Measurements from ENCODE around the gene AVPI1. TPM values are rescaled to one million over a fixed set of nuclear protein-coding genes. Genes with fewer than 3 reads are reported as not detected.
A peak's percentile ranks its signal among the peaks of the same experiment; 100 is the strongest.

AVPI1 gene
- total and polyA plus RNA-seq, 2 donors (not counting 3 experiments of a cell fraction or from before 2014, with no cell fraction given): 2.4 to 3.7 TPM

DNA sequence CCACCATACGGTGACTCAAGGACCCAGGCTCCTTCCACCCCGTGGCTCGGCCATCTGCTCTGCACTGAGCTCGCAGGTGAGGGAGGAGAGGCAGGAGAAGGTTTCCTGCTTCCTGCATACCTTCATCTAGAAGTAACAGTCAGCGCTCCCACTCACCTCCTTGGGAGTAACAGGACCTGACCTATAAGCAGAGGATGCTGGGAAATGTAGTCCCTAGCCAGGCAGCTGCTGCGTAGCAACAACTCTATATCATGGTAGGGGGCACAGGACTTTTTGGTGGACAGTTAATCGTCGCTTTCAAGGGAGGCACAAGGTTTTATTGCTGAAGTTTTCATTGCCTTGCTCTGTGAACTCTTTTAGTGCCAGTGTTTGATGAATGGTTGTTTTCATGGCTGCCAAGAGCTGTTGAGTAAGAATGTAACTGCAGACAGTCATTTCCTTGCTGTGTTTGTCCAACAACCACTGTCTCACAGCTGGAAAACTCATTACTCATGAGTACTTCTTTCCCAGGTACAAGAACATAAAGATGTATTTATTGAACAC, 39.7 kb upstream of the AVPI1 start:
- Histone ChIP-seq H3K4me3 (replicated peaks in 1 of 3; ENCODE audit: insufficient read depth in 1 of 3, low read depth in 1 of 3, low read length in 3 of 3) (peak overlapping the region in 2 of 3 experiments; percentile 8 to 20), H3K27ac (ENCODE audit: insufficient read depth, low read depth, low read length) (peak overlapping the region; percentile 46), H3K79me2 (ENCODE audit: control insufficient read depth, insufficient read depth, low read length) (no peaks in the 10 kb centered on the region), H3K4me1 (ENCODE audit: control insufficient read depth, extremely low read depth, insufficient read depth, low read length) (peaks cover 8% of the 10 kb centered on the region), H3K27me3 (ENCODE audit: control insufficient read depth in 2 of 2, insufficient read depth in 2 of 2, low read length in 2 of 2) (no peaks in the 10 kb centered on the region), H3K9me3 (replicated peaks; ENCODE audit: control insufficient read depth, insufficient read depth, low read length) (no peaks in the 10 kb centered on the region), H3K9ac (replicated peaks; ENCODE audit: extremely low read depth, insufficient read depth, low read length) (peak overlapping the region; percentile 6), H3K4me2 (ENCODE audit: insufficient read depth, low read length) (peak overlapping the region; percentile 48), H3K36me3 (ENCODE audit: control insufficient read depth in 2 of 2, extremely low read depth in 1 of 2, insufficient read depth in 2 of 2, low read length in 2 of 2) (no peaks in the 10 kb centered on the region), H3K9me1 (replicated peaks; ENCODE audit: control insufficient read depth, extremely low read depth, insufficient read depth, low read length) (no peaks in the 10 kb centered on the region), H2AFZ (ENCODE audit: low read depth, low read length) (peak overlapping the region; percentile 52), H4K20me1 (replicated peaks; ENCODE audit: control insufficient read depth, extremely low read depth, insufficient read depth, low read length) (no peaks in the 10 kb centered on the region)
- no TSS peak for BruUV-seq (replicated peaks)
- DNase-seq (ENCODE audit: low read depth, low spot score) (peak; percentile 88), FAIRE-seq (peak; percentile 98)
- TF ChIP-seq FOS (IDR thresholded peaks at IDR 0.05; ENCODE audit: borderline replicate concordance, insufficient read depth, low read length) (peak; percentile 68), JUN (IDR thresholded peaks at IDR 0.05; ENCODE audit: borderline replicate concordance, insufficient read depth, insufficient read length, low read depth) (peak; percentile 62), MYC (IDR thresholded peaks at IDR 0.05; ENCODE audit: low read depth, low read length) (no peak), POLR2AphosphoS5 (IDR thresholded peaks at IDR 0.05; ENCODE audit: insufficient read depth, low read depth, low read length) (peak; percentile 58)
- ChIA-PET CTCF (interaction anchor here (0.8 to 21.8 kb wide), 6 partner anchors 10 to 50 kb away, joined by 3 to 863 read pairs (median 6); partner anchors contain the start of genes MARVELD1 and ZFYVE27), POLR2A (interaction anchor here (0.9 to 1.0 kb wide), 2 partner anchors 12 to 39 kb away, joined by 3 to 5 read pairs; partner anchors contain the start of gene AVPI1)
- intact Hi-C loops (cut with micrococcal nuclease) (loop anchor here (1.0 kb wide), 1 partner anchor 39 kb away; the partner anchor contains the start of gene AVPI1), dilution Hi-C loops (cut with MboI; ENCODE audit: extremely low pct_ligation_motif_present, low sequenced_read_pairs) (no loop called here)

DNA sequence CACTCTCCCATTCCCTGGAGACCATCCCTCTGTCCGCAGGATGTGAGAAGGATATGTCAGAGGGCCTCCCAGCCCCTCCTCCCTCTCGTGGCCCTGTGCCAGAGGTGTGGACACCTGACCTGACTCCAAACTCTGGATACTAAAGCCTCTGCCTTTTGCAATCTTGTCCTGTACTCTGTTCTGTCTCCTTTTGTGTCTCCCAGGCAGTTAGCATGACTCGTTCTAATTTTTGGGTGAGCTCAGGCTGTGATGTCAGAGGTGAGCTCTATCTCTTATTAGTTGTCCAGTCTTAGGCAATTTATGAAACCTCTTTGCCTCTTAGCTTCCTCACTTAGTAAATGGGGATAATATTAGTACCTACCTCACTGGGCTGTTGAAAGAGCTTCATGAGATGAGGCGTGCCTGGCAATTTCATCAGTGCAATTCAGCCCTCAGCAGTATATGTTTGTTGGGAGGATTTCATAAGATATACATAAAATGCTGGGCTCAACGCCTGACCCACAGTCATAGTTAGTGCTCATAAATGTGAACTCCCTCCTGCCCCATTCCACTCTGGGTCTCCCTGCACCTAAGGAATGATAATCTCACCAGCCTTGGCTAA, 37.4 kb upstream of the AVPI1 start:
- CTCF ChIA-PET: interaction anchor here (1.3 to 21.8 kb wide), 5 partner anchors 9 to 47 kb away, joined by 4 to 863 read pairs (median 8); partner anchors contain the start of genes AVPI1 and MARVELD1

More for the DNA sequence above, 37.4 kb upstream of the AVPI1 start:
- Histone ChIP-seq H3K9ac (replicated peaks; ENCODE audit: extremely low read depth, insufficient read depth, low read length) (no peak overlapping the region), H3K4me2 (ENCODE audit: insufficient read depth, low read length) (no peak overlapping the region), H2AFZ (ENCODE audit: low read depth, low read length) (no peak overlapping the region), H3K79me2 (ENCODE audit: control insufficient read depth, insufficient read depth, low read length) (no peaks in the 10 kb centered on the region), H3K9me1 (replicated peaks; ENCODE audit: control insufficient read depth, extremely low read depth, insufficient read depth, low read length) (no peaks in the 10 kb centered on the region), H3K4me3 (replicated peaks in 1 of 3; ENCODE audit: insufficient read depth in 1 of 3, low read depth in 1 of 3, low read length in 3 of 3) (no peak overlapping the region), H3K36me3 (ENCODE audit: control insufficient read depth in 2 of 2, extremely low read depth in 1 of 2, insufficient read depth in 2 of 2, low read length in 2 of 2) (no peaks in the 10 kb centered on the region), H3K27ac (ENCODE audit: insufficient read depth, low read depth, low read length) (no peak overlapping the region), H4K20me1 (replicated peaks; ENCODE audit: control insufficient read depth, extremely low read depth, insufficient read depth, low read length) (no peaks in the 10 kb centered on the region), H3K27me3 (ENCODE audit: control insufficient read depth in 2 of 2, insufficient read depth in 2 of 2, low read length in 2 of 2) (no peaks in the 10 kb centered on the region), H3K9me3 (replicated peaks; ENCODE audit: control insufficient read depth, insufficient read depth, low read length) (no peaks in the 10 kb centered on the region), H3K4me1 (ENCODE audit: control insufficient read depth, extremely low read depth, insufficient read depth, low read length) (peaks cover 8% of the 10 kb centered on the region)
- POLR2A ChIA-PET: interaction anchor here (0.7 kb wide), 1 partner anchor 1723 kb away, joined by 5 read pairs; no protein-coding TSS in a partner anchor
- dilution Hi-C loops (cut with MboI; ENCODE audit: extremely low pct_ligation_motif_present, low sequenced_read_pairs) (no loop called here), intact Hi-C loops (cut with micrococcal nuclease) (no loop called here)
- FAIRE-seq (no peak), DNase-seq (ENCODE audit: low read depth, low spot score) (no peak)
- TF ChIP-seq MYC (IDR thresholded peaks at IDR 0.05; ENCODE audit: low read depth, low read length) (no peak), POLR2A (IDR thresholded peaks at IDR 0.05; ENCODE audit: low read depth, low read length) (no peak), POLR2AphosphoS5 (IDR thresholded peaks at IDR 0.05; ENCODE audit: insufficient read depth, low read depth, low read length) (no peak), EZH2 (IDR thresholded peaks at IDR 0.05; ENCODE audit: borderline replicate concordance, low read depth, low read length, severe bottlenecking) (no peak), GATA2 (IDR thresholded peaks at IDR 0.05; ENCODE audit: insufficient read depth, insufficient read length, low read depth, low read length) (no peak), JUN (IDR thresholded peaks at IDR 0.05; ENCODE audit: borderline replicate concordance, insufficient read depth, insufficient read length, low read depth) (no peak), FOS (IDR thresholded peaks at IDR 0.05; ENCODE audit: borderline replicate concordance, insufficient read depth, low read length) (no peak)
- TF ChIP-seq, protein P1, sequence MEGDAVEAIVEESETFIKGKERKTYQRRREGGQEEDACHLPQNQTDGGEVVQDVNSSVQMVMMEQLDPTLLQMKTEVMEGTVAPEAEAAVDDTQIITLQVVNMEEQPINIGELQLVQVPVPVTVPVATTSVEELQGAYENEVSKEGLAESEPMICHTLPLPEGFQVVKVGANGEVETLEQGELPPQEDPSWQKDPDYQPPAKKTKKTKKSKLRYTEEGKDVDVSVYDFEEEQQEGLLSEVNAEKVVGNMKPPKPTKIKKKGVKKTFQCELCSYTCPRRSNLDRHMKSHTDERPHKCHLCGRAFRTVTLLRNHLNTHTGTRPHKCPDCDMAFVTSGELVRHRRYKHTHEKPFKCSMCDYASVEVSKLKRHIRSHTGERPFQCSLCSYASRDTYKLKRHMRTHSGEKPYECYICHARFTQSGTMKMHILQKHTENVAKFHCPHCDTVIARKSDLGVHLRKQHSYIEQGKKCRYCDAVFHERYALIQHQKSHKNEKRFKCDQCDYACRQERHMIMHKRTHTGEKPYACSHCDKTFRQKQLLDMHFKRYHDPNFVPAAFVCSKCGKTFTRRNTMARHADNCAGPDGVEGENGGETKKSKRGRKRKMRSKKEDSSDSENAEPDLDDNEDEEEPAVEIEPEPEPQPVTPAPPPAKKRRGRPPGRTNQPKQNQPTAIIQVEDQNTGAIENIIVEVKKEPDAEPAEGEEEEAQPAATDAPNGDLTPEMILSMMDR (IDR thresholded peaks at IDR 0.05; ENCODE audit: extremely low read depth in 1 of 2, insufficient read depth in 1 of 2, low read depth in 1 of 2, low read length in 2 of 2): no peak
- TF ChIP-seq, protein P2, sequence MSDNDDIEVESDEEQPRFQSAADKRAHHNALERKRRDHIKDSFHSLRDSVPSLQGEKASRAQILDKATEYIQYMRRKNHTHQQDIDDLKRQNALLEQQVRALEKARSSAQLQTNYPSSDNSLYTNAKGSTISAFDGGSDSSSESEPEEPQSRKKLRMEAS (IDR thresholded peaks at IDR 0.05; ENCODE audit: insufficient read depth, insufficient read length): no peak
- BruUV-seq (replicated peaks): no TSS peak

Data from endothelial cell of umbilical vein (primary cell).